ENCODE results near the gene STAMBPL1. TPM values are rescaled to one million over a fixed set of nuclear protein-coding genes. Genes with fewer than 3 reads are reported as not detected.
A peak's percentile ranks its signal among the peaks of the same experiment; 100 is the strongest.

Gene STAMBPL1
- total and polyA plus RNA-seq, 5 donors, result 4.4 to 13.0 (median 10.2) TPM

- intact Hi-C loops (cut with DNase I), result no loop called here
- no peak for ATAC-seq
- no peaks in the 10 kb centered on the region for H3K9me3 ChIP-seq (ENCODE audit: control insufficient read depth, low read length)
- peak overlapping the region; percentile 23 for H3K4me3 ChIP-seq (ENCODE audit: low read length)
- H3K27ac ChIP-seq (ENCODE audit: low read length), result no peak overlapping the region
- no peaks in the 10 kb centered on the region for H3K27me3 ChIP-seq (ENCODE audit: control insufficient read depth, insufficient read depth)
- DNase-seq, result no peak
- 34% methylated on average over 3 of the region's 3 CpGs for WGBS
- no peaks in the 10 kb centered on the region for H3K4me1 ChIP-seq (ENCODE audit: control insufficient read depth, insufficient read depth, low read length)
These were observed 70.1 kb downstream of the STAMBPL1 start for GRCh38 chr10:88949912-88950837.

GRCh38 chr10:88952647-88953111 lies 72.6 kb downstream of the STAMBPL1 start, which contains the start of gene ACTA2:
Gene ACTA2, minus strand, starts transcription at chr10:88952773. Its CDS starts 3,843 bp downstream, at chr10:88948930.
- Histone ChIP-seq H3K4me1 (ENCODE audit: control insufficient read depth, insufficient read depth, low read length) (no peaks in the 10 kb centered on the region), H3K27ac (ENCODE audit: low read length) (peak within 1 kb of the TSS; percentile 48), H3K9me3 (ENCODE audit: control insufficient read depth, low read length) (no peaks in the 10 kb centered on the region), H3K27me3 (ENCODE audit: control insufficient read depth, insufficient read depth) (no peaks in the 10 kb centered on the region), H3K4me3 (ENCODE audit: low read length) (peak within 1 kb of the TSS; percentile 23)
- ATAC-seq (peak; percentile 83 to 89), DNase-seq (peak; percentile 56 to 84 (median 80))
- 35% methylated on average over 8 of the region's 8 CpGs for WGBS
- intact Hi-C loops (cut with DNase I), result no loop called here

GRCh38 chr10:88953662-88954061 lies 73.6 kb downstream of the STAMBPL1 start:
- DNase-seq, result no peak
- Histone ChIP-seq H3K27ac (ENCODE audit: low read length) (no peak overlapping the region), H3K4me3 (ENCODE audit: low read length) (no peak overlapping the region), H3K4me1 (ENCODE audit: control insufficient read depth, insufficient read depth, low read length) (no peaks in the 10 kb centered on the region), H3K9me3 (ENCODE audit: control insufficient read depth, low read length) (no peaks in the 10 kb centered on the region), H3K27me3 (ENCODE audit: control insufficient read depth, insufficient read depth) (no peaks in the 10 kb centered on the region)
- ATAC-seq, result no peak
- intact Hi-C loops (cut with DNase I), result no loop called here
- WGBS, result 93% methylated on average over 5 of the region's 5 CpGs

- Histone ChIP-seq H3K4me3 (ENCODE audit: low read length) (no peak overlapping the region), H3K4me1 (ENCODE audit: control insufficient read depth, insufficient read depth, low read length) (no peaks in the 10 kb centered on the region), H3K9me3 (ENCODE audit: control insufficient read depth, low read length) (no peaks in the 10 kb centered on the region), H3K27me3 (ENCODE audit: control insufficient read depth, insufficient read depth) (no peaks in the 10 kb centered on the region), H3K27ac (ENCODE audit: low read length) (no peak overlapping the region)
- 84% methylated on average over 4 of the region's 4 CpGs for WGBS
- DNase-seq (no peak), ATAC-seq (no peak)
- intact Hi-C loops (cut with DNase I), result no loop called here
These were observed 74.5 kb downstream of the STAMBPL1 start for GRCh38 chr10:88954458-88955083.

GRCh38 chr10:88957381-88957780 lies 77.3 kb downstream of the STAMBPL1 start:
- H3K4me1 ChIP-seq (ENCODE audit: control insufficient read depth, insufficient read depth, low read length), result no peaks in the 10 kb centered on the region
- H3K9me3 ChIP-seq (ENCODE audit: control insufficient read depth, low read length), result no peaks in the 10 kb centered on the region
- WGBS, result 84% methylated on average over 1 of the region's 1 CpG
- intact Hi-C loops (cut with DNase I), result no loop called here
- ATAC-seq (no peak), DNase-seq (no peak)
- H3K27me3 ChIP-seq (ENCODE audit: control insufficient read depth, insufficient read depth), result no peaks in the 10 kb centered on the region
- H3K4me3 ChIP-seq (ENCODE audit: low read length), result no peak overlapping the region
- H3K27ac ChIP-seq (ENCODE audit: low read length), result no peak overlapping the region

- ATAC-seq (no peak), DNase-seq (no peak)
- Histone ChIP-seq H3K9me3 (ENCODE audit: control insufficient read depth, low read length) (no peaks in the 10 kb centered on the region), H3K4me3 (ENCODE audit: low read length) (no peak overlapping the region), H3K4me1 (ENCODE audit: control insufficient read depth, insufficient read depth, low read length) (no peaks in the 10 kb centered on the region), H3K27me3 (ENCODE audit: control insufficient read depth, insufficient read depth) (no peaks in the 10 kb centered on the region), H3K27ac (ENCODE audit: low read length) (no peak overlapping the region)
- WGBS, result 98% methylated on average over 6 of the region's 6 CpGs
- intact Hi-C loops (cut with DNase I), result no loop called here
These were observed 78.7 kb downstream of the STAMBPL1 start for GRCh38 chr10:88958721-88959120.

- 97% methylated on average over 1 of the region's 1 CpG for WGBS
These were observed 80.8 kb downstream of the STAMBPL1 start for GRCh38 chr10:88960802-88961201.

GRCh38 chr10:88961266-88961665 lies 81.2 kb downstream of the STAMBPL1 start:
- Histone ChIP-seq H3K27ac (ENCODE audit: low read length) (no peak overlapping the region), H3K27me3 (ENCODE audit: control insufficient read depth, insufficient read depth) (no peaks in the 10 kb centered on the region), H3K4me1 (ENCODE audit: control insufficient read depth, insufficient read depth, low read length) (no peaks in the 10 kb centered on the region), H3K4me3 (ENCODE audit: low read length) (no peak overlapping the region), H3K9me3 (ENCODE audit: control insufficient read depth, low read length) (no peaks in the 10 kb centered on the region)
- no peak for ATAC-seq
- no peak for DNase-seq
- intact Hi-C loops (cut with DNase I), result no loop called here

More at GRCh38 chr10:88960802-88961201, 80.8 kb downstream of the STAMBPL1 start:
- Histone ChIP-seq H3K9me3 (ENCODE audit: control insufficient read depth, low read length) (no peaks in the 10 kb centered on the region), H3K27me3 (ENCODE audit: control insufficient read depth, insufficient read depth) (no peaks in the 10 kb centered on the region), H3K27ac (ENCODE audit: low read length) (no peak overlapping the region), H3K4me3 (ENCODE audit: low read length) (no peak overlapping the region), H3K4me1 (ENCODE audit: control insufficient read depth, insufficient read depth, low read length) (no peaks in the 10 kb centered on the region)
- DNase-seq (no peak), ATAC-seq (no peak)
- intact Hi-C loops (cut with DNase I), result no loop called here

- intact Hi-C loops (cut with DNase I), result no loop called here
- Histone ChIP-seq H3K27ac (ENCODE audit: low read length) (no peak overlapping the region), H3K9me3 (ENCODE audit: control insufficient read depth, low read length) (no peaks in the 10 kb centered on the region), H3K4me3 (ENCODE audit: low read length) (no peak overlapping the region), H3K27me3 (ENCODE audit: control insufficient read depth, insufficient read depth) (no peaks in the 10 kb centered on the region), H3K4me1 (ENCODE audit: control insufficient read depth, insufficient read depth, low read length) (peaks cover 4% of the 10 kb centered on the region)
- no peak for ATAC-seq
- no peak for DNase-seq
- WGBS, result 63% methylated on average over 2 of the region's 2 CpGs
These were observed 82.3 kb downstream of the STAMBPL1 start for GRCh38 chr10:88962336-88962735.

- Histone ChIP-seq H3K27me3 (ENCODE audit: control insufficient read depth, insufficient read depth) (no peaks in the 10 kb centered on the region), H3K4me3 (ENCODE audit: low read length) (no peak overlapping the region), H3K9me3 (ENCODE audit: control insufficient read depth, low read length) (no peaks in the 10 kb centered on the region), H3K4me1 (ENCODE audit: control insufficient read depth, insufficient read depth, low read length) (peaks cover 4% of the 10 kb centered on the region), H3K27ac (ENCODE audit: low read length) (no peak overlapping the region)
- intact Hi-C loops (cut with DNase I), result no loop called here
- no peak for ATAC-seq
- WGBS, result 94% methylated on average over 2 of the region's 2 CpGs
- no peak for DNase-seq
These were observed 83.3 kb downstream of the STAMBPL1 start for GRCh38 chr10:88963318-88963717.

GRCh38 chr10:88964360-88964759 lies 84.3 kb downstream of the STAMBPL1 start:
- ATAC-seq, result no peak
- intact Hi-C loops (cut with DNase I), result no loop called here
- Histone ChIP-seq H3K4me3 (ENCODE audit: low read length) (no peak overlapping the region), H3K27ac (ENCODE audit: low read length) (no peak overlapping the region), H3K27me3 (ENCODE audit: control insufficient read depth, insufficient read depth) (no peaks in the 10 kb centered on the region), H3K4me1 (ENCODE audit: control insufficient read depth, insufficient read depth, low read length) (peaks cover 4% of the 10 kb centered on the region), H3K9me3 (ENCODE audit: control insufficient read depth, low read length) (no peaks in the 10 kb centered on the region)
- 87% methylated on average over 1 of the region's 1 CpG for WGBS
- DNase-seq, result no peak

Data from right cardiac atrium (tissue), 5 donors.